ENCODE measurements around the gene SUCLA2.
A peak's percentile ranks its signal among the peaks of the same experiment; 100 is the strongest.
"Not testable (repeated sequence)": the region's sequence is repeated elsewhere in the genome, so short reads cannot be mapped to it uniquely, and the experiment has no call there.

SUCLA2 gene

DNA sequence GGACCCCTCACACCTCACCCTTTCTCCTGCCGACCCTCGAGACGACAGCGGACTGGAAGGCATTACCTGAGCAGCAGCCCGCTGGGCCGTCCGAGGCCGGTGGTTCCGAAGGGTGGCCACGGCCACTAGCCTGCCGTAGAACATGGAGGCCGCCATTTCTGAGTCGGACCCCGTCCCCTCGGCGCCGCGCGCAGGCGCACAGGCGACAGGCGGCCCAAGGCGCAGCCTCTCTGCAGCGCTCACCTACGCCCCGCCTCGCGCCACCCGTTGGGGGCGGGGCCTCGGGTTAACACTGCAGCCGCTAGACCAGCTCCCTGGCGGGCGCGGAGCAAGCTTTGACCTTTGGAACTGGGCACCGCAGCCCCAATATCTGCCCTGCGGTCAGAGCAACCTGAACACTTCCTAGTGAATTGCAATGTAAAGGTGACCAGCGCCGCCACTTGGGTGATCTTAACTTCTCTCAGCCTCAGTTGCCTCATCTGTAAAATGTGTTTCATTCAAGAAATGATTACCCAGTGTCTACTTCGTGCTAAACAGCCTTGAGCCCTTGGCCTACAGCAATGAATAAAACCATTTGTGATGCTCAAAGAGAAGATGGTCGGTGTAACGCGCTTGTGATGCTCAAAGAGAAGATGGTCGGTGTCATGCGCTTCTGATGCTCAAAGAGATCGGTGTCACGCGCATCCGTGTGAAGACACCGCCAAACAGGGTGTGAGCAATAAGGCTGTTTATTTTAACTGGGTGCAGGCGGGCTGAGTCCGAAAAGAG, at the start of gene SUCLA2:
Gene SUCLA2 (minus strand): TSS at position 160 of the 768 bp plus-strand sequence. CDS start 4 bp downstream, at position 156.
- DNase-seq = peak; percentile 82 to 98 (median 89)
- intact Hi-C loops (cut with DNase I) = no loop called here

- DNase-seq = no peak
- intact Hi-C loops (cut with DNase I) = no loop called here
Measured at GRCh38 chr13:48050550-48050949, 49.5 kb upstream of the SUCLA2 start.

DNA sequence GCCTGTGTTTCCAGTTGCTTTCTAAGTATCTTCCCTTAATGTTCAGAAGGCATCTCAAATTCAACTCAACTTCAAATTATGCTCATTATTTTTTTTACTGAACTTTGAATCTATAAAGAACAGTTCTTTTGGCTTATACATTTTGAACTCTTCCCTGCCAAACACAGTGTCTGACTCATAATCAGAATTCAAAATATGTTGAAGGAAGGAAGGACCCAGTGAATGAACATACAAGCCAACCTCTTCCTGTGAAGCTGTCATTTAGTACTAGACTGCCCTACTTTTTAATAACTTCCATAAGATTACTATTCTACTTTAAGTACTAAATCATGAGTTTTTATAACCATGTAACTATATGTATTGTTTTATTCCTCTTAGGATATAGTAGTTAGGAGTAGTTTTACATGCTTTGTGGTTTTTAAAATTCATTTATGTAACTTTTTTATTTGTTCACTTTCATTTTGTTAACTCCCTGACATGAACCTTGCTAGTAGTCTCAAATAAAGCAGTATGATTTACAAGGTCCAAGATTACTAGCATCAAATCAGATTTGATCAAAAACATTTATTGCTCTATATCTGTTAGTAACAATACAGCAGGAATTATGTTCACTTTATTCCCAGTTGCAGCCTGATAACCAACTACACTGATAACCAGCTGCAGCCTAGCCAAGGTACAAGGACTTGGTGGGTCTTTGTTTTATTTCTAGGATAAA, 42.9 kb upstream of the SUCLA2 start:
- no peak for DNase-seq
- intact Hi-C loops (cut with DNase I) = no loop called here

DNA sequence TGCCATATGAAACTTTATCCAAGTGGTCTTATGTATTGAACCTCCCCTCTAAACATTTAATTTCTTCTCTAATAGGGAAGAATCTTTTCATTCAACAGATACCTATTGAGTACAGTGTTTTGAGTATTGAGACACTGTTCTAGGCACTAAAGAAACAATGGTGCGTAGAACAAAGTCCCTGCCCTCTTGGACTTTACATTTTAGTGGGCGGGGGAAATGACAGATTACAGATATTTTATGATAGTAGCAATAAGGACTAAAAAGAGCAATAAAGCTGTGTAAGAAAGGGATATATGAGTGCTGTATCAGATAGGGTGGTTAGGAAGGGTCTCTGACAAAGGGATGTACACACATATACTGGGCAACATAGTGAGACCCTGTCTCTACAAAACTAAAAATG, 41.8 kb upstream of the SUCLA2 start:
- intact Hi-C loops (cut with DNase I) = no loop called here
- DNase-seq = no peak

DNA sequence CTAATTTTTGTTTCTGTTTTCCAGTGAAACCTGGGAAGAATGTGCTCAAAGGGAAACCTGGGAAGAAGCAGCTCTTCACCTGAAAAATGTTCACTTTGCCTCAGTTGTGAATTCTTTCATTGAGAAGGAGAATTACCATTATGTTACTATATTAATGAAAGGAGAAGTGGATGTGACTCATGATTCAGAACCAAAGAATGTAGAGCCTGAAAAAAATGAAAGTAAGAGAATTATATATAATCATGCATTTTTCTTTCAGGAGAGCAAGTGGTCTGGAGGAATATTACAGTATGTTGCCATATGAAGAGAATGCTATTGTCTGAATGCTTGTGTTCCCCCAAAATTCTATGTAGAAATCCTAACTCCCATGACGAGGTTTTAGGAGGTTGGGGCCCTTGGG, 39.8 kb upstream of the SUCLA2 start:
- intact Hi-C loops (cut with DNase I) = no loop called here
- DNase-seq = no peak

DNA sequence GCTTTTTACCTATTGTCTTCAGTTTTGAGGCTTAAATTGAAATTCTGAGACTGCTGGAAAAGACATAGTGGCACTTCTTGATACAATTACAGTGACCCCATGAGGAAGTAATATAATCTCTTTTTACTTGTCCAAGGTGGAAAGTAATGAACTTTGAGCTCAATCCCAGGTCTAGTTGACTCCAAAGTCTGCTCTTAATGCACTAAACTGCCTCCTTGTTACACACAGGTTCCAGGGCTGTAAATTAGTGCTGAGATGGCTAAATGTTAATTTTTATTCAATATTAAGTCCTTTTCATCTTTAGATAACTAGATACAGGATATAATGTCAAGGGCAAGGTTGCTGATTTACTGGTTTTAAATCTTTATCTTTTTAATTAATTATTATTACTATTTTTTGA, 39.0 kb upstream of the SUCLA2 start:
- DNase-seq = no peak
- intact Hi-C loops (cut with DNase I) = no loop called here

- intact Hi-C loops (cut with DNase I) = loop anchor here (2.0 kb wide), 1 partner anchor 56 kb away; the partner anchor contains the start of gene MED4
- no peak for DNase-seq
Measured at GRCh38 chr13:48038761-48039160, 37.7 kb upstream of the SUCLA2 start.

- intact Hi-C loops (cut with DNase I) = loop anchor here (2.0 kb wide), 1 partner anchor 57 kb away; the partner anchor contains the start of gene MED4
Measured at GRCh38 chr13:48037346-48038173, 36.5 kb upstream of the SUCLA2 start, which contains the start of gene NUDT15. TSS of gene NUDT15 (plus strand) at chr13:48037726. CDS start at chr13:48037747, 21 bp downstream.

DNA sequence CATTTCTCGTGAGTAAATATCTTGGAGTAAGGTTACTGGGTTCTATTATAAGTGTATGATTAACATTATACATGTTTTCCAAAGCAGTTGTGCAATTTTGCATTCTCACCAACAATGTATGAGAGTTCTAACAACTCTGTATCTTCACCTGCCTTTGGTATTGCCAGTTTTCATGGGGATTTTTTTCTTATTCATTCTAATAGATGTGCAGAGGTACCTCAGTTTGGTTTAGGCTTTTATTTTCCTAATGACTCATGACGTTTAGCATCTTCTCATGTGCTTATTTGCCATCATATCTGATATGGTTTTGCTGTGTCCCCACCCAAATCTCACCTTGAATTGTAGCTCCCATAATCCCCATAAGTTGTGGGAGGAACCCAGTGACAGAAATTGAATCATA, 28.8 kb upstream of the SUCLA2 start:
- intact Hi-C loops (cut with DNase I) = no loop called here

More at GRCh38 chr13:48037346-48038173, 36.5 kb upstream of the SUCLA2 start, which contains the start of gene NUDT15:
- DNase-seq = peak; percentile 85 to 99 (median 92)

GRCh38 chr13:48028066-48028465, 27.0 kb upstream of the SUCLA2 start:
- no peak for DNase-seq
- intact Hi-C loops (cut with DNase I) = no loop called here

More for the DNA sequence above, 28.8 kb upstream of the SUCLA2 start:
- DNase-seq = no peak

- intact Hi-C loops (cut with DNase I) = no loop called here
- DNase-seq = no peak
Measured at GRCh38 chr13:48019796-48020195, 18.7 kb upstream of the SUCLA2 start.

DNA sequence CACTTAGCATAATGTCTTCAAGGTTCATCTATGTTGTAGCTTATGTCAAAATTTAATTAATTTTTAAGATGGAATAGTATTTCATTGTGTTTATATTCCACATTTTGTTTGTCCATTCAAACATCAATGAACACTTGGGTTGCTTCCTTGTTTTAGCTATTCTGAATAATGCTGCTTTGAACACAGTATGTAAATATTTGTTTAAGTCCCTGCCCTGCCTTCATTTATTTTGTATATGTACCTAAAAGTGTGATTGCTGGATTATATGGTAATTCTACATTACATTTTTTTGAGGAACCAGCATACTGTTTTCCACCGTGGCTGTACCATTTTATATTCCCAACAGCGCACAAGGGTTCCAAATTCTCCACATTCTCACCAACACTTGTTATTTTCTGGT, 17.6 kb upstream of the SUCLA2 start:
- no peak for DNase-seq
- intact Hi-C loops (cut with DNase I) = no loop called here

GRCh38 chr13:48014359-48014758, 13.3 kb upstream of the SUCLA2 start:
- DNase-seq = no peak
- intact Hi-C loops (cut with DNase I) = no loop called here

GRCh38 chr13:48012668-48013067, 11.6 kb upstream of the SUCLA2 start:
- intact Hi-C loops (cut with DNase I) = no loop called here
- DNase-seq = no peak

GRCh38 chr13:48010698-48011097, 9.6 kb upstream of the SUCLA2 start:
- no peak for DNase-seq
- intact Hi-C loops (cut with DNase I) = no loop called here

DNA sequence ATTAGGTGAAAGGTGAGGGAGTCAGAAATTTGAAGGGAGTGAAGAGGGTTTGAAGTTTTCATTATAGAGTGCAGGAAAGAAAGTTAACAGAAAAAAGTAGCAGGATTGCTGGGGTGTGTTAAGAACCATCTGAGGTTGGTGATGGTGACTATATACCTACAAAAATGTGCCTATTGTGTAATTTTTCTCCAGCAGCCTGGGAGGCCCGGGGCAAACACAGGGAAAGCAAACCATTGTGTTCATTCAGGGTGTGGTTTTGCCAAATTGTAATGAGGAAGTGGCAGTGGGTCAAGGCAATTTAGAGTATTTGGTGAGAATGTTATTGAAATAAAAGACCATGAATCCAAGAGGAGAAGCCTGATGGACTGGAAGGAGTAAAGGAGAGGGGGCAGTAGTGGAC, 8.2 kb upstream of the SUCLA2 start:
- intact Hi-C loops (cut with DNase I) = no loop called here
- DNase-seq = no peak

DNA sequence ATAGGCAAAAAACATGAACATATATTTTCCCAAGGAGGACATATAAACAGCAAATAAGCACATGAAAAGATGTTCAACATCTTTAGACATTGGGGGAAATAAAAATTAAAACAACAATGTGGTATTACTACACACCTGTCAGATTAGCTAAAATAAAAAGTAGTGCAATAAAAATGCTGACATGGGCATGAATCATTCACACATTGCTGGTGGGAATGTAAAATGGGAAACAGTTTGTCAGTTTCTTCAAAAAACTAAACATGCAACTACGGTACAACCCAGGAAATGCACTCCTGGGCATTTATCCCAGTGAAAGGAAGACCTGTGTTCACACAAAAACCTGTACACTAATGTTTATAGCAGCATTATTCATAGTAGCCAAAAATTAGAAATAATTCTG, 5.3 kb upstream of the SUCLA2 start:
- intact Hi-C loops (cut with DNase I) = no loop called here

DNA sequence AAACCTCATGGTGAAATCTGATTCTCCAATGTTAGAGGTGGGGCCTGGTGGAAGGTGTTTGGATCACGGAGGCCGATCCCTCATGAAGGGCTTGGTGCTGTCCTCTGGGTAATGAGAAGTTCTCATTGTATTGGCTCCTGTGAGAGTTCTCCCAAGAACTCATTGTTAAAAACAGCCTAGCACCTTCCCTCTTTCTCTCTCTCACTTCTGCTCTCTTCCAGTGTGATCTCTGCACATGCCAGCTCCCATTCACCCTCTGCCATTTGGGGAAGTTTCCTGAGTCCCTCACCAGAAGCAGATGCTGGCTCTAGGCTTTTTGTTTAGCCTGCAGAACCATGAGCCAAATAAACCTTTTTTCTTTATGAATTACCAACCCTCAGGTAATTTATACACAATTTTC, 3.1 kb upstream of the SUCLA2 start:
- intact Hi-C loops (cut with DNase I) = no loop called here
- peak in 1 of 10 donors; percentile 5 for DNase-seq

More for the DNA sequence above, 5.3 kb upstream of the SUCLA2 start:
- DNase-seq = no peak

GRCh38 chr13:48001999-48002398, 926 bp upstream of the SUCLA2 start:
- DNase-seq = peak in 3 of 10 donors; percentile 3 to 25 (median 13)

DNA sequence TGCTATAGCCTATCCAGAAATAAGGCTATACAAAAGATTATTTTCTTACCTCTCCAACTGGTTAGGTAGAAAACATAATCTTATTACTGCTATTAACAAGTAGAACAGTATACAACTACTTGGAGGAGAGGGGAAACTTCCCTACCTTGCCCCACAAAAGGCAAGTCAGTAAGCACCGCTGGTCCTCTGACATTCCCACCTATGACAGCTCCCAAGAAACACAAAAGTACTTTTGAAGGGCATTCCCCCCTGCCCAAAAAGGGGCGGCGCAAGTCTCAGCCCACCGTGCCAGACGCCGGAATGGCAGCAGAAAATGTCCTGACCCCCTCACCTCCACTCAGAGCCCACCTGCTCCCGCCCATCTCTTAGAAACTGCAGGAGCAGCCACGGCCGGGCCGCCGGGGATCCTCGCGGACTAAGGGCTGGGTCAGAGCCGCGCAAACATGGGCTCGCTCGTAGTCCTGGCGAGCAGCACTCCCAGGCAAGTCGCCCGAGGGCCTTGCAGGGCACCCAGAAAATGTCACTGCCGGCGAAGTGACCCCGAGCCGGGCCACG, 437 bp downstream of the SUCLA2 start:
- peak in 1 of 10 donors; percentile 16 for DNase-seq
- intact Hi-C loops (cut with DNase I) = no loop called here

More at GRCh38 chr13:48001999-48002398, 926 bp upstream of the SUCLA2 start:
- intact Hi-C loops (cut with DNase I) = not testable (repeated sequence)

All from posterior cingulate gyrus (tissue), 11 donors.